Loucy (cell line): Measurements from ENCODE around the gene HPDL.
A peak's percentile ranks its signal among the peaks of the same experiment; 100 is the strongest.
"Not testable (repeated sequence)": the region's sequence is repeated elsewhere in the genome, so short reads cannot be mapped to it uniquely, and the experiment has no call there.

Experiments
- H2AFZ ChIP-seq: fragments of 200-600 bp; sonication (generic); 2 replicates; pipeline ENCODE4 v1.6.0; 2016; ENCODE audit warnings: antibody characterized with exemption, mild to moderate bottlenecking, low read length, moderate library complexity
- H3F3A ChIP-seq: fragments of 200-600 bp; 2 replicates; pipeline ENCODE4 v1.6.0; 2016; ENCODE audit warnings: antibody characterized with exemption, low read depth, mild to moderate bottlenecking
- H3K27me3 ChIP-seq: fragments of 200-600 bp; sonication (generic); 2 replicates; pipeline ENCODE4 v1.6.1; 2014; ENCODE audit warnings: low read length, mild to moderate bottlenecking; ENCODE audit not compliant: insufficient read depth, poor library complexity, severe bottlenecking
- H3K36me3 ChIP-seq: fragments of 200-600 bp; sonication (generic); 2 replicates; pipeline ENCODE4 v1.6.1; 2016; ENCODE audit warnings: low read length; ENCODE audit not compliant: insufficient read depth
- H3K4me1 ChIP-seq: fragments of 200-600 bp; sonication (generic); 2 replicates; pipeline ENCODE4 v1.5.1; 2014; ENCODE audit warnings: low read length, mild to moderate bottlenecking; ENCODE audit not compliant: insufficient read depth, poor library complexity, severe bottlenecking
- H3K4me2 ChIP-seq: fragments of 200-600 bp; sonication (generic); 2 replicates; pipeline ENCODE4 v1.6.0; 2014; ENCODE audit warnings: antibody characterized with exemption, low read length, low read depth, mild to moderate bottlenecking; ENCODE audit not compliant: poor library complexity, severe bottlenecking
- H3K4me3 ChIP-seq: fragments of 200-600 bp; sonication (generic); 2 replicates; pipeline ENCODE4 v1.5.1; 2014; ENCODE audit warnings: low read length, mild to moderate bottlenecking, mixed read lengths; ENCODE audit not compliant: poor library complexity, severe bottlenecking
- H3K79me2 ChIP-seq: fragments of 200-600 bp; sonication (generic); 2 replicates; pipeline ENCODE4 v1.6.1; 2014; ENCODE audit warnings: low read length; ENCODE audit not compliant: insufficient read depth
- H3K9ac ChIP-seq: fragments of 200-600 bp; sonication (generic); 2 replicates; pipeline ENCODE4 v1.6.0; 2014; ENCODE audit warnings: mild to moderate bottlenecking, low read depth, low read length, moderate library complexity; ENCODE audit not compliant: poor library complexity, severe bottlenecking
- H3K9me2 ChIP-seq: fragments of 200-600 bp; sonication (generic); replicated peaks from 2 replicates; pipeline ENCODE4 v1.6.1; 2016; ENCODE audit warnings: low read depth, low read length, mixed read lengths
- H3K9me3 ChIP-seq: fragments of 200-600 bp; sonication (generic); 2 replicates; pipeline ENCODE4 v1.6.1; 2014; ENCODE audit warnings: mild to moderate bottlenecking, antibody characterized with exemption, low read length, low read depth; ENCODE audit not compliant: insufficient read depth
- H4K20me1 ChIP-seq: fragments of 200-600 bp; sonication (generic); 2 replicates; pipeline ENCODE4 v1.6.0; 2014; ENCODE audit warnings: antibody characterized with exemption, low read length, mild to moderate bottlenecking; ENCODE audit not compliant: insufficient read depth, poor library complexity, severe bottlenecking
- EZH2phosphoT487 ChIP-seq: fragments of 200-600 bp; IDR thresholded peaks from 2 replicates; pipeline ENCODE4 v1.6.1; 2018; ENCODE audit warnings: antibody characterized with exemption, mild to moderate bottlenecking, moderate library complexity, borderline replicate concordance
- TF ChIP-seq, protein P1 (sequence below): fragments of 200-600 bp; sonication (generic); conservative IDR thresholded peaks from 2 replicates; pipeline ENCODE4 v1.5.1; 2014; ENCODE audit warnings: mild to moderate bottlenecking, antibody characterized with exemption, low read length

HPDL gene

DNA sequence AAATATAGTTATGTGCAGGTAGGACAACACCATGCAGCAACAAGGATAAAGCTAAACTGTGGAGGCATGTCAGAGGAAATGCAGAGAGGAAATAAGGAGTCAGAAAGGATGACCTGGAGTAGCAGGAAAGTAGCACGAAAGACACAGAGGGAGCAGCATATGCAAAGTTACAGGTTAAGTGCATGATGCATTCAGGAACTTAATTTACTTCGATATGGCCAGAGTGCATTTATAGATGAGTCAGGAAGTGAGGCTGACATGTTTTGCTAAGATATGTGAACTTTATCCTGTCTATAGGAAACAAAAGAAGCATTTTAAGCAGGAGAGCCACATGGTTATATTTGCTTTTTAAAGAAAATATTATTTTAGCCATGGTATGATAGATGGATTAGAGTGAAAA, 29.0 kb downstream of the HPDL start:
- no peak overlapping the region for H3K9ac ChIP-seq
- H3K79me2 ChIP-seq = no peaks in the 10 kb centered on the region
- no peak overlapping the region for H2AFZ ChIP-seq
- TF ChIP-seq, protein P1, sequence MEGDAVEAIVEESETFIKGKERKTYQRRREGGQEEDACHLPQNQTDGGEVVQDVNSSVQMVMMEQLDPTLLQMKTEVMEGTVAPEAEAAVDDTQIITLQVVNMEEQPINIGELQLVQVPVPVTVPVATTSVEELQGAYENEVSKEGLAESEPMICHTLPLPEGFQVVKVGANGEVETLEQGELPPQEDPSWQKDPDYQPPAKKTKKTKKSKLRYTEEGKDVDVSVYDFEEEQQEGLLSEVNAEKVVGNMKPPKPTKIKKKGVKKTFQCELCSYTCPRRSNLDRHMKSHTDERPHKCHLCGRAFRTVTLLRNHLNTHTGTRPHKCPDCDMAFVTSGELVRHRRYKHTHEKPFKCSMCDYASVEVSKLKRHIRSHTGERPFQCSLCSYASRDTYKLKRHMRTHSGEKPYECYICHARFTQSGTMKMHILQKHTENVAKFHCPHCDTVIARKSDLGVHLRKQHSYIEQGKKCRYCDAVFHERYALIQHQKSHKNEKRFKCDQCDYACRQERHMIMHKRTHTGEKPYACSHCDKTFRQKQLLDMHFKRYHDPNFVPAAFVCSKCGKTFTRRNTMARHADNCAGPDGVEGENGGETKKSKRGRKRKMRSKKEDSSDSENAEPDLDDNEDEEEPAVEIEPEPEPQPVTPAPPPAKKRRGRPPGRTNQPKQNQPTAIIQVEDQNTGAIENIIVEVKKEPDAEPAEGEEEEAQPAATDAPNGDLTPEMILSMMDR = no peak
- TF ChIP-seq EZH2phosphoT487 = no peak
- H3K27me3 ChIP-seq = no peaks in the 10 kb centered on the region
- H3K36me3 ChIP-seq = no peaks in the 10 kb centered on the region
- no peaks in the 10 kb centered on the region for H3K9me2 ChIP-seq
- no peaks in the 10 kb centered on the region for H4K20me1 ChIP-seq
- no peak overlapping the region for H3K4me2 ChIP-seq
- no peaks in the 10 kb centered on the region for H3F3A ChIP-seq
- no peaks in the 10 kb centered on the region for H3K4me1 ChIP-seq
- H3K9me3 ChIP-seq = no peaks in the 10 kb centered on the region
- H3K4me3 ChIP-seq = no peak overlapping the region

DNA sequence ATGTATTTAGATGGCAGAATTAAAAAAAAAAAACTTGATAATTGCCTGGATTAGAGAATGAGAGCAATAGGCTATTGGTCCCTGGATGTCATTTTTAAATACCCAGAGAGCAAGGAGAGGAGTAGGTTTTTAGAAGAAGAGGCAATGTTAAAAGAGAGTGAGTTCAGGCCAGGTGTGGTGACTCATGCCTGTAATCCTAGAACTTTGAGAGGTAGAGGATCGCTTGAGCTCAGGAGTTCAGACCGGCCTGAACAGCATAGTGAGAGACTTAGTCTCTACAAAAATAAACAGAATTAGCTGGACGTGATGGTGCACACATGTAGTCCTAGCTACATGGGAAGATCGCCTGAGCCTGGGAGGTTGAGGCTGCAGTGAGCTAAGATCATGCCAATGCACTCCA, 29.5 kb downstream of the HPDL start:
- Histone ChIP-seq H3K79me2 (no peaks in the 10 kb centered on the region), H3K4me3 (no peak overlapping the region), H2AFZ (no peak overlapping the region), H3K36me3 (no peaks in the 10 kb centered on the region), H3K4me1 (no peaks in the 10 kb centered on the region), H3K9me2 (no peaks in the 10 kb centered on the region), H3K9ac (no peak overlapping the region), H3K27me3 (no peaks in the 10 kb centered on the region), H3K4me2 (no peak overlapping the region), H3K9me3 (no peaks in the 10 kb centered on the region), H4K20me1 (no peaks in the 10 kb centered on the region), H3F3A (no peaks in the 10 kb centered on the region)
- TF ChIP-seq EZH2phosphoT487 = no peak
- TF ChIP-seq, protein P1 = no peak

DNA sequence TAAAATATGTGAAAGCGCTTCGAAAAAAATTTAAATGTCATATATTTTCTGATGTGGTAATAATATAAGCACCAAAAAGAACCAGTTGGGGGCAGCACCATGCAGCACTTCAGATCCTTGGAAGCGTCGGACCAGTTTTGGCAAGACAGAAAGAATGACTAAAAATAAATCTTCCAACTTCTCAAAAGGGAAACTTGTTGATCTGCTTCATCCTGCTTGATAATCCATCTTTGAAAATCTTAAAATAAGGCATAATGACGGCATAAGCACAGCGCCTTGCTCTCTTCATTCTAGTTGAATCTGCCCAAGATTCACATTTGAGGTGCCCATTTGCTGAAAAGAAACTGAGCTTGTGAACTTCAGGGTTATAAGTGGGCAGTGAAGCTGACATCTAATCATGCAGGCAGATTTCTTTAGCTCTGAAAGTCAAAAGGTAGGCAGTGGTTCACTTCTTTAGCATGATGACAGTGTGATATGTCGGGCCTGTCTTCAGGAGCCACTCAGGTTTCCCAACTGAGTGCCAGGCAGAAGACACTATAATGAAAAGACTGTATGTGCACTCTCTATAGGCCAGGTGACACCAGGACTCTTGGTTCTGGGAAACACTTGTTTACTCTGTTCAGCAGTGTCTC, 33.3 kb downstream of the HPDL start:
- no peak overlapping the region for H3K9ac ChIP-seq
- no peaks in the 10 kb centered on the region for H3K4me1 ChIP-seq
- no peaks in the 10 kb centered on the region for H3K9me3 ChIP-seq
- no peaks in the 10 kb centered on the region for H3K36me3 ChIP-seq
- H3K27me3 ChIP-seq = no peaks in the 10 kb centered on the region
- no peaks in the 10 kb centered on the region for H3K79me2 ChIP-seq
- H3K4me3 ChIP-seq = no peak overlapping the region
- H2AFZ ChIP-seq = no peak overlapping the region
- no peaks in the 10 kb centered on the region for H4K20me1 ChIP-seq
- TF ChIP-seq EZH2phosphoT487 = no peak
- TF ChIP-seq, protein P1 = peak; percentile 72
- no peaks in the 10 kb centered on the region for H3F3A ChIP-seq
- no peak overlapping the region for H3K4me2 ChIP-seq
- no peaks in the 10 kb centered on the region for H3K9me2 ChIP-seq

DNA sequence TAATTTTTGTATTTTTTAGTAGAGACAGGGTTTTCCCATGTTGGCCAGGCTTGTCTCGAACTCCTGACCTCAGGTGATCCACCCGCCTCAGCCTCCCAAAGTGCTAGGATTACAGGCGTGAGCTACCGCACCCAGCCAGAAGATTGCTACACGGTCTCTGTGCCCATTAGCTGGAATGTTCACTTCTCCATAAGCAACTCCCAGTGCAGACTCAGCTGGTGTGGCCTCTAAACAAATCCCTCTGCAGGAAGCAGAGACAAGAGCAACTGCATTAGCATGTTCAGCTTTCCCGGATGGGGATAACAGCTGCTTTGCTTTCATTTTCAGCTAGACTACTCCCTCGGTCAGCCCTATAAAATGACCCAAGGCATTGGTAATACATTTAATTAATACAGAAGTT, 34.3 kb downstream of the HPDL start:
- H3K9ac ChIP-seq, H3K9me2 ChIP-seq, H3K9me3 ChIP-seq, H3F3A ChIP-seq, H4K20me1 ChIP-seq, H3K4me3 ChIP-seq, H3K4me2 ChIP-seq, H3K36me3 ChIP-seq, H3K27me3 ChIP-seq, H2AFZ ChIP-seq, H3K4me1 ChIP-seq, H3K79me2 ChIP-seq: not testable (repeated sequence)
